IPS-18c (cell line): ENCODE data around the gene KRTAP12-3.
"Not testable (repeated sequence)": the region's sequence is repeated elsewhere in the genome, so short reads cannot be mapped to it uniquely, and the experiment has no call there.

Experiments
- H3K4me3 ChIP-seq: 2 replicates; pipeline ENCODE4 v1.7.0; 2013; ENCODE audit warnings: low read depth, mild to moderate bottlenecking, low read length, moderate library complexity; ENCODE audit not compliant: insufficient read depth
- H3K9me3 ChIP-seq: one replicate; pipeline ENCODE4 v1.6.1; 2013; ENCODE audit warnings: mild to moderate bottlenecking, low read length, moderate library complexity; ENCODE audit not compliant: control insufficient read depth, insufficient read depth

The KRTAP12-3 gene

DNA sequence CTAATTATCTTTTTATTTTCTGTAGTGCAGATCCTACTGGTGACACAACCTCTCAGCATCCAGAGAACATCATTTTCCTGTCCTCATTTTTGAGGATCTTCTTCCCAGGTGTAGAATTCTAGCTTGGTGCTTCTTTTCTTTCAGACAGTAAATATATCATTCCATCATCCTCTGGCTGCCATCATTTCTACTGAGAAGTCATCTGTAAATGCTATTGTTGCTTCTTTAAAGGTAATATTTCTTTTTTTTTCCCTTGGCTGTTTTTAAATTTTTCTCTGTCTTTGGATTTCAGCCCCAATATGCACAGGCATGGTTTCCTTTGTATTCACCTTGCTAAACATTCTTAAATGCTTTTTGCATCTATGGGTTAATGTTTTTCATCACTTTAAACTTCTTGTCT lies 34.2 kb upstream of the KRTAP12-3 start:
- Histone ChIP-seq H3K9me3 (peaks cover 7% of the 10 kb centered on the region), H3K4me3 (no peak overlapping the region)

DNA sequence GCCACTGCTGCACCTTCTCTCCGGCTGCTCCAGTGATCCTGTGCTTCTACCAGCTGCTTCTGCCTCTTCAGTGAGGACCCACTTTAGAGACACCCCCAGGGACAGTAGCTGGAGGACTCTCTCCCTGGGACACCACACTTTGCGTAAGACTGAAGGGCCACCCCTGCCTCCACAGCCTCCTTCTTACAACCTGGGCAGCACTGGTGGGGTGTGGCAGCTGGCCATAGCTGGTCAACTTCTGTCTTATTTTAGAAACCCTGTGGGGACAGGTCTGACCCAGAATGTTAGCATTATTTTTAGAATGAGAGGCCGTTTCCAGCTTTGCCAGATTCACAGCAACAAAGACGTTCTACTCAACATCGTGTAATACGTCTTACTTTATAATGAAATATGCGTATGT lies 32.0 kb upstream of the KRTAP12-3 start:
- Histone ChIP-seq H3K9me3 (peaks cover 9% of the 10 kb centered on the region), H3K4me3 (no peak overlapping the region)

DNA sequence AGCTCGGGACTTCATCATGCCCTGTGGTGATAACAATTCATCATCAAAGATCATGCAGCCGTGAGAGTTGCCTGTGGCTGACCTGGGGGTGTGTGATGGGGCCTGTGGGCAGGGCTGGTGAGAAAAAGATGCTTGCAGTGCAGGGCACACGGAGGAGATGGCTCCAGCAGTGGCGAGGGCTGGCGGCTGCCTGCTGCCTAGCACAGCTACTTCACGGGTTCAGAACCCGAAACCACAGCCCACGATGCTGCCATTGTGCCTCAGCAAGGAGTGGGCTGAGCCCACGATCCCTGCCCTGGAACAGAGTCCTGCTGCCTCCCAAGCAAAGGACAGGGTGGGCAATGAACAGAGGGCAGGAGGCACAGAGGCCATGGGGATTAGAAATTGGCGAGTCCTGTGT lies 31.5 kb upstream of the KRTAP12-3 start:
- peaks cover 9% of the 10 kb centered on the region for H3K9me3 ChIP-seq
- H3K4me3 ChIP-seq: no peak overlapping the region

DNA sequence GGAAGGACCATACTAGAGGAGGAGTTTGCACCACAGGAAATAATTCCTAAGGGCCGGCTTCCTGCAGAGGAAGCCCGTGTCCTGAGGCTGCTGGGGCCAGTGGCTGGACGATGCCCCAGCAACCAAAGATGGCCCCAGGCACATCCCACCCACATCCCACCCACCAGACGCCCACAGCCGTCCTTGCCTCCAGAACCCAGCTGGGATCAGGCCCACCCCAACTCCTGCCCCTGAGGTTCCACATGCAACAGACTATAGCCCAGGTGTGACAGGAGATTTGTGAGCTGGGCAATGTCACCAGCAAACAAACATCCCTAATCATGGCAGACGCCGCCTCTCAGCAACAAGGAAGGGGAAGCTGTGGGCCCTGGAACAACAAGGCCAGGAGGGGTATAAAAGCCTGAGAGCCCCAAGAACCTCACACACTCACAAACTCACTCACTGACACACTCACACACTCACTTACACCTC lies 31.0 kb upstream of the KRTAP12-3 start, which contains the start of gene KRTAP10-9:
Gene KRTAP10-9, plus strand, starts transcription at position 421 of the 471 bp plus-strand sequence. CDS start 79 bp downstream, outside the sequence.
- no peak within 1 kb of the TSS for H3K4me3 ChIP-seq
- H3K9me3 ChIP-seq: peaks cover 9% of the 10 kb centered on the region

DNA sequence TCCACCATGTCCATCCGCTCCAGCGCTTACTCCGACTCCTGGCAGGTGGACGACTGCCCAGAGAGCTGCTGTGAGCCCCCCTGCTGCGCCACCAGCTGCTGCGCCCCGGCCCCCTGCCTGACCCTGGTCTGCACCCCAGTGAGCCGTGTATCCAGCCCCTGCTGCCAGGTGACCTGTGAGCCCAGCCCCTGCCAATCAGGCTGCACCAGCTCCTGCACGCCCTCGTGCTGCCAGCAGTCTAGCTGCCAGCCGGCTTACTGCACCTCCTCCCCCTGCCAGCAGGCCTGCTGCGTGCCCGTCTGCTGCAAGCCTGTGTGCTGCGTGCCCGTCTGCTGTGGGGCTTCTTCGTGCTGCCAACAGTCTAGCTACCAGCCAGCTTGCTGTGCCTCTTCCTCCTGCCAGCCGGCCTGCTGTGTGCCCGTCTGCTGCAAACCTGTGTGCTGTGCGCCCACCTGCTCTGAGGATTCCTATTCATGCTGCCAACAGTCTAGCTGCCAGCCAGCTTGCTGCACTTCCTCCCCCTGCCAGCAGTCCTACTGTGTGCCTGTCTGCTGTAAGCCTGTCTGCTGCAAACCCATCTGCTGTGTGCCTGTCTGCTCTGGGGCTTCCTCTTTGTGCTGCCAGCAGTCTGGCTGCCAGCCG lies 30.4 kb upstream of the KRTAP12-3 start:
- H3K4me3 ChIP-seq, H3K9me3 ChIP-seq: not testable (repeated sequence)

- H3K9me3 ChIP-seq, H3K4me3 ChIP-seq: not testable (repeated sequence)
These were observed 29.9 kb upstream of the KRTAP12-3 start for GRCh38 chr21:44627831-44628233.

GRCh38 chr21:44628707-44629391 lies 28.9 kb upstream of the KRTAP12-3 start:
- no peak overlapping the region for H3K4me3 ChIP-seq

GRCh38 chr21:44630440-44630839 lies 27.3 kb upstream of the KRTAP12-3 start:
- peaks cover 2% of the 10 kb centered on the region for H3K9me3 ChIP-seq

More at GRCh38 chr21:44628707-44629391, 28.9 kb upstream of the KRTAP12-3 start:
- peaks cover 2% of the 10 kb centered on the region for H3K9me3 ChIP-seq

DNA sequence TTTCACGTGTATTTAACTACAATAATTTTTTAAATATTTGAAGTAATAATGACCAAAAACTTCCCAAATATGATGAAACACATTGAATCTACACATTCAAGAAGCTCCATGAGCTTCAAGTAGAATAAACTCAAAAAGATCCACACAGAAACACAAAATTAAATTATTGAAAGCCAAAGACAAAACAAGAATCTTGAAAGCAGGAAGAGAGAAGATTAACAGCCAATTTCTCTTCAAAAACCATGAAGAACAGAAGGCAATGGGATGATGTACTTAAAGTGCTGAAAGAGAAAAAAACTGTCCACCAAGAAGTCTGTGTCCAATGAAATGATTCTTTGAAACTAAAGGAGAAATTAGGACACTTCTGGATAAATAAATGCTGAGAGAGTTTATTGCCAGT lies 25.7 kb upstream of the KRTAP12-3 start:
- H3K9me3 ChIP-seq: peaks cover 2% of the 10 kb centered on the region
- no peak overlapping the region for H3K4me3 ChIP-seq

More at GRCh38 chr21:44630440-44630839, 27.3 kb upstream of the KRTAP12-3 start:
- H3K4me3 ChIP-seq: no peak overlapping the region

GRCh38 chr21:44636209-44637017 lies 21.3 kb upstream of the KRTAP12-3 start:
- Histone ChIP-seq H3K9me3 (no peaks in the 10 kb centered on the region), H3K4me3 (no peak overlapping the region)

DNA sequence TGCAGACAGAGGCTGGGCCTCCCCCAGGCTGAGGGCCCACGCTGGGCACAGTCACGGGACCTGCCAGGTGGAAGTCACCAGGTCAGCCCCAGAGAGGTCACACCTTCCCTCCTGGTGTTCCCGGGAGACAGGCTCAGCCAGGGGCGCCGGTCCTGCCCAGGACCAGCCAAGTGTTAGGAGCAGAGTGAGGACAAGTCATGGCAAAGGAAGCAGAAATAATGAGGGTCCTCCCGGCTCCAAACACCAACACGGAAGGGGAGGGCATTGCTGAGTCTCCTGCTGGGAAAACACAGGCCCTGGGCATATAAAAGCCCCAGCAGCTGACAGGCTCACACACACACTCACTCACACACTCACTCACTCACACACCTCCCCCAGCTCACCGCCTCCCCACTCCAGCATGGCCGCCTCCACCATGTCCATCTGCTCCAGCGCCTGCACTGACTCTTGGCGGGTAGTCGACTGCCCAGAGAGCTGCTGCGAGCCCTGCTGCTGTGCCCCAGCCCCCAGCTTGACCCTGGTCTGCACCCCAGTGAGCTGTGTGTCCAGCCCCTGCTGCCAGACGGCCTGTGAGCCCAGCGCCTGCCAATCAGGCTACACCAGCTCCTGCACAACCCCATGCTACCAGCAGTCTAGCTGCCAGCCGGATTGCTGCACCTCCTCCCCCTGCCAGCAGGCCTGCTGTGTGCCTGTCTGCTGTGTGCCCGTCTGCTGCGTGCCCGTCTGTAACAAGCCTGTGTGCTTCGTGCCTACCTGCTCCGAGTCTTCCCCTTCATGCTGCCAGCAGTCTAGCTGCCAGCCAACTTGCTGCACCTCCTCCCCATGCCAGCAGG lies 20.5 kb upstream of the KRTAP12-3 start, which contains the start of gene KRTAP10-10:
Gene KRTAP10-10, plus strand, starts transcription at position 339 of the 833 bp plus-strand sequence. Its CDS starts 62 bp downstream, at position 401.
- H3K9me3 ChIP-seq: no peaks in the 10 kb centered on the region
- H3K4me3 ChIP-seq: no peak within 1 kb of the TSS

DNA sequence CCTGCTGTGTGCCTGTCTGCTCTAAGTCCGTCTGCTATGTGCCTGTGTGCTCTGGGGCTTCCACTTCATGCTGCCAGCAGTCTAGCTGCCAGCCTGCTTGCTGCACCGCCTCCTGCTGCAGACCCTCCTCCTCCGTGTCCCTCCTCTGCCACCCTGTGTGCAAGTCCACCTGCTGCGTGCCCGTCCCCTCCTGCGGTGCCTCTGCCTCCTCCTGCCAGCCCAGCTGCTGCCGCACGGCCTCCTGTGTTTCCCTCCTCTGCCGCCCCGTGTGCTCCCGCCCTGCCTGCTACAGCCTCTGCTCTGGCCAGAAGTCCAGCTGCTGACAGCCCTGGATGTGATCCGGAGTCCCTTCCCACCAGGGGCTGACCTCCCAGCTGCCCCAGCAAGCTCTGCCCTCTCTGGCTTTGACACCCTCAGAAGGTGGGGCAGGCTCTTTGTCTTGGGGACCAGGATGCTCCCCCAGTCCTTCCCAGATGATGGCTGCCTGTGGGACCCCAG lies 19.8 kb upstream of the KRTAP12-3 start:
- not testable (repeated sequence) for H3K4me3 ChIP-seq, H3K9me3 ChIP-seq

GRCh38 chr21:44638506-44639330 lies 19.0 kb upstream of the KRTAP12-3 start:
- not testable (repeated sequence) for H3K9me3 ChIP-seq, H3K4me3 ChIP-seq

DNA sequence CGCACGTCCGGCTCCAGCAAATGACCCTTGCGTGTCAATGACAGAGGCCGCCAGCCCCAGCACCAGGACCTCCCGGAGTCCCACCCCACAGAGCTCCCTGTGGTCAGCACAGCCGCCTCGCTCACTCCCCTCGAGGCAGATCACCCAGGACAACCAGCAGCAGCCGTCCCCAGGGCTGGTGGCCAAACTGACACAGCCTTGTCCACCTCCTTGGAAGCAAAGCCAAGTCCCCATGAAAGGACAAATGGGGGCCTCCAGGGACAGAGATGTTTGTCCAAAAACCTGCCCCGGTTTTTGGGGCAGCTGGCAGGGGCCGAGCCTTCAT lies 18.4 kb upstream of the KRTAP12-3 start:
- Histone ChIP-seq H3K4me3 (no peak overlapping the region), H3K9me3 (no peaks in the 10 kb centered on the region)

- no peak overlapping the region for H3K4me3 ChIP-seq
- no peaks in the 10 kb centered on the region for H3K9me3 ChIP-seq
These were observed 17.0 kb upstream of the KRTAP12-3 start for GRCh38 chr21:44640761-44641160.

- peaks cover 2% of the 10 kb centered on the region for H3K9me3 ChIP-seq
- H3K4me3 ChIP-seq: no peak overlapping the region
These were observed 13.9 kb upstream of the KRTAP12-3 start for GRCh38 chr21:44643741-44644310.
